GM19240 (cell line): Measurements from ENCODE around the gene PHRF1.

Experiments
- DNase-seq: peaks from one replicate; pipeline ENCODE4 v3.0.0; 2011; ENCODE audit warnings: low spot score; ENCODE audit not compliant: insufficient read length

PHRF1 gene

DNA sequence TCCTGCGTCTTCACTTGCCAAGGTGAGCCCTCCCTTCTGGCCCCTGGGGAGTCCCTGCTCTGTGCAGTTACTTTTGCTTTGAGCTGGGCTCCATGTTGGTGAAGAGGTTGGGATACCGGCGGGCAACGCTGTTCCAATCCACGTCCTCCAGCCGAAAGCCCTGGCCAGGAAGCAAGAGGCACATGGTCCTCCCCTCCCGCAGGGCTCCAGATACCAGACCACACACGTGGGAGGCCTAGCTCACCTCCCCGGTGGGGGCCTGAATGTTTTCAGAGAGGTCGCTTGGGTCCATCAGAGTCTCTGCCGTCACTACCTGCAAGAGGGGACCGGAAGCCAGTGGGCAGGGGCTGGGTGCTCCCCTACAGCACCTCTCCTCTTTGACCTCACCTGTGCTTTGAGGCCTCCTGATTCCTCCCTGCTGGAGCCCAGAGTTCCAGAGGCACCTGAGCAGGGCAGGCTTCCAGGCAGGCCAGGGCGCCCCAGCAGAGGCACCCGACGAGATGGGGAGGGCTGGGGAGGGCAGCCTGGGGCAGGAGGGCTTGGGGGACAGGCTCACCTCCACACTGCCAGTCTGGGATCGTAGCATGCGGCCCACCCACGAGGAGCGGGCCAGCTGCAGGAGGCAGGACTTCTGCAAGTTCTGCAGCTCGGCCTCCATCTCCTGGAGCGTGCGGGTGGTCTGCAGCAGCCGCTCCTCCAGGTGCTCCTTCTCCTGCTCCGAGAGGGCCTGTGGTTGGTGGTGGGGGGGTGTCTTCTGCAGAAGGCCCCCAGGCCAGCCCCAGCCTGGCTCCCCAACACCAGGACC is 18.7 kb upstream of the PHRF1 start:
- no peak for DNase-seq

DNA sequence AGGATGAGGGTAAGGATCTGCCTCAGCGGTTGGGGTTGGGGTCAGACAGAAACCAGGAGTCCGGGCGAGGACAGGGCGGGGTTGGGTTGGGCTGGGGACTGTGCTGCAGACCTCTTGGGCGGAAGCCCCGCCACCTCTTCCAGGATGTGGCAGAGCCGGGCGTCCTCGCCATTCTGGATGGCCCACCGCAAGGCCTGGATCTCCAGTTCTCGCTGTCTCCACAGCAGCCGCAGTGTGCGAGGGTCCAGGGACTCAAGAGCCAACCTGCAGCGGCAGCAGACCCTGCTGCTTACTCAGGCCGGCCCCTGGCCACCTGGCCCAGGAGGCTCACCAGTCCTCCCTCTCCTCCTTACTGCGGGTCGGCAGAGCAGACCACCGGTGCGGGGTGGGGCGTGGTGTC is 17.8 kb upstream of the PHRF1 start:
- no peak for DNase-seq

DNA sequence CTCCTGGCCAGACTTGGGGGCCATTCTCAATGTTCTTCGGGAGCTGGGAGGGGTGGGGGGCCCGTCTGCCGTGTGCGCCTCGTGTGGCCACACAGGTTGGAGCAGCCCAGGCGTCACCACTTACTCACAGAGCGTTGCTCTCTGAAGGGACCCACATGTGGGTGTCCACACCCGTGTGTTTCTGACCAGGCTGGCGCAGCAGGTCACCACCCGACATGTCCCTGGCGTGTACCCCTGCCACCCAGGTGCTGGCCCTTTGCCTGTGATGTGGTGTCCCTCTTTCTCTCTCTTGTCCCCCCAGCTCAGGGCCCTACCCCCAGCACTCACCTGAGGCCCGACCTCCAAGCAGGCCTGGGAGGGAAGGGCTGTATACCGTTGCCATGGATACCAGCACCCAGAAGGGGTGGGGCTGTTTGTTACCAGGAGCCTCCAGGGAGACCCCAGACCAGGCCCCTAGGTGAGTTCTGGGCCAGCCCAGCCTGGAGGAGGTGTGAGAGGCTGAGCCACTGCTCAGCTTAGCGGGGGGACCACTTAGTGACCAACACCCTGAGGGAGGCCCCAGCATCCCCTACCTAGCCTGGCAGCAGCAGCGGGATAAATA is 17.1 kb upstream of the PHRF1 start:
- DNase-seq, result no peak

DNA sequence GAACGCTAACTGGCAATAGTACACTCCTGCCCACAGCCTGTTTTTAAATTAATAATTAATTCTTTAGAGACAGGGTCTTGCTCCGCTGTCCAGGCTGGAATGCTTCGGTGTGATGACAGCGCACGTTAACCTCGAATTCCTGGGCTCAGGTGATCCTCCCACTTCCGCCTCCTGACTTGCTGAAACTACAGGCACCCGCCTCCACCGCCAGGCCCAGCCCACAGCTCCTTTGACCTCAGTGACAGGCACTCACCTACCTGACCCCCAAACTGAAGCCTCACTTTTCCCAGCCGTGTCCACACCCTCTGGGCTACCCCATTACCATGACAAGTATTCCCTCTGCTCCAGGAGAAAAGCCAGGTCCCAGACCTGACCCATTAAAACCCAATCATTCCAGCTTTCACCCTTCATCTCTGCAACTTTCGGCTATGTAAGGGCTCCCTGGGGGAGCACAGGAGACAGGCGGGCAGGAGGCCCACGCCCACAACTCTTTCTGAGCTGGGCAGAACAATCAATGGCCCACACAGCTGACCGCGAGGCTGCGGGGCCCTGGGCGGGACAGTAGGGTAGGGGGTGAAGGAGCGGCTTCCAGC is 16.5 kb upstream of the PHRF1 start:
- no peak for DNase-seq

DNA sequence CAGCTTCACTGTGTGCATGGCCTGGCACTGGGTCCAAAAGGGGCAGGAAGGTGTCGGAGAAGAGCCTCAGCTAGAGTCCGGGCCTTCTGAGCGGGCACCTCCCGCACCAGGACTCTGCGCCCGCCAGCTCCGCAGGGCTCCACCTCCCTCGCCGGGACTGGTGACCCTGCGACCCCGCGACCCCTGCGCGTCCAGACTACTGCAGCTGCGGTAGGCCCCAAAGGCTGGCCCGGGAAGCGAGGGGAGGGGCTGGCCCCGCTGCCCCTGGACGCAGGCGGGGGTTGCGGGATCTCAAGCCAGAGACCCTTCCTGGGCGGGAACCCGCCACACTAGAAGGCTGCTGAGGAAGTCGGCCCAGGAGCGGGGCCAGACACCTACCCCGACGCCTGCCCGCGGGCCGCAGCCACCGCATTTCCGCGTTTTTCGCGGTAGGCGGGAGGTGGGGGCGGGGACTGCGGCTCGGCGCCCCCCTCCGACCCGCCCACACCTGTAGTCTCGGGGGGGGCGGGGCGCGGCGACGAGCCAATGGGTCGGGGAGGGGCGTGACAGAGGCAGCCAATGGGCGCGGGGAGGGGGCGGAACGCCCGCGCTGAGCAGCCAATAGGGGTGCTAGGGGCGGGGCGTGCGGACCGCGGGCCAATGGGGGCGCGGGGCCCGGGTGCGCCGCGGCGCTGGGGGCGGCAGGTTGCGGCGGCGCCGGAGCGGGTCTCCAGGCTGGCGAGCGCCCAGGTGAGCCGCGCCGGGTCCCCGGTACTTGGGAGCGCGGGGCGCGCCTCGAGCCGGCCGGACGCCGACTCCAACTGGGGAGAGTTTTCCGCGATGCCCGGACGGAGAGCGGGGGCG is 15.7 kb upstream of the PHRF1 start, which contains the start of the genes LMNTD2 and RASSF7:
LMNTD2 (minus strand) TSS at position 434 of the 843 bp plus-strand sequence; CDS start at position 412, 22 bp downstream.
RASSF7 (plus strand) TSS at position 666 of the 843 bp plus-strand sequence. CDS start 799 bp downstream, outside the sequence.
- peak; percentile 98 for DNase-seq

DNA sequence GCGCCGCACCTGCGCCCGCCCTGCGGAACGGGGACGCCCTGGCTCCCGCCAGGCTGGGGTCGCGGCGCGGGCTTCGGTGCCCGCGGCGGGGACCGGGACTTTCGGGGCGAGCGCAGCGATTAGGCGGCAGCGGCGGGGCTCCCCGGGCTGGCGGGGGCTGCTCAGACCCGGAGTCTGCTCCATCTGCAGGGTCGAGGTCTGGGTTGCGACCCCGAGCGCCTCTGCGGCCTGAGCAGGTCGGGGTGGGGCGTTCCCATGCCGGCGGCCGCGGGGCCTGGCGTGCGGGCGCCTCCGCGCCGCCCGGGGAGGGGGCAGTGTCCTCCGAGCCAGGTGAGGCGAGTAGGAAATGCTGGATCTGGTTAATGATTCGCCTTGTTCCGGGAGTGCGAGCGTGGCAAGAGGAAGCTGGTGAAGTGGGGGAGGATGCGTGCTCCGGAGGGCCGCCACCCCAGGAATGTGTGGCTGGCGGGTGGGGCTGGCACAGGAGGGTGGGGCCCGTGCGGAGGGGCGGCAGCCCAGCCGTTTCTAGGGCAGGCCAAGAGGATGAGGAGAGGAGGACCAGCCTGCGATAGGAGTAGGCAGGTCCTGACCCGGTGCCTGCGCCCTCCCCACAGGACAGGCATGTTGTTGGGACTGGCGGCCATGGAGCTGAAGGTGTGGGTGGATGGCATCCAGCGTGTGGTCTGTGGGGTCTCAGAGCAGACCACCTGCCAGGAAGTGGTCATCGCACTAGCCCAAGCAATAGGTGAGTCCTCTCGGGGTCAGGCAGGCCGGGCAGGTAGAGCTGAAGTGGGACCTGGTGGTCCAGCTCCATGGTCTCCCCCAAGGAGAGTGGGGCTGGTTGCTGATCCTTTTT is 14.9 kb upstream of the PHRF1 start:
- DNase-seq, result no peak

DNA sequence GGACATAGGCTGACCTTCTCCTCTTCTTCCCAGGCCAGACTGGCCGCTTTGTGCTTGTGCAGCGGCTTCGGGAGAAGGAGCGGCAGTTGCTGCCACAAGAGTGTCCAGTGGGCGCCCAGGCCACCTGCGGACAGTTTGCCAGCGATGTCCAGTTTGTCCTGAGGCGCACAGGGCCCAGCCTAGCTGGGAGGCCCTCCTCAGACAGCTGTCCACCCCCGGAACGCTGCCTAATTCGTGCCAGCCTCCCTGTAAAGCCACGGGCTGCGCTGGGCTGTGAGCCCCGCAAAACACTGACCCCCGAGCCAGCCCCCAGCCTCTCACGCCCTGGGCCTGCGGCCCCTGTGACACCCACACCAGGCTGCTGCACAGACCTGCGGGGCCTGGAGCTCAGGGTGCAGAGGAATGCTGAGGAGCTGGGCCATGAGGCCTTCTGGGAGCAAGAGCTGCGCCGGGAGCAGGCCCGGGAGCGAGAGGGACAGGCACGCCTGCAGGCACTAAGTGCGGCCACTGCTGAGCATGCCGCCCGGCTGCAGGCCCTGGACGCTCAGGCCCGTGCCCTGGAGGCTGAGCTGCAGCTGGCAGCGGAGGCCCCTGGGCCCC is 14.1 kb upstream of the PHRF1 start:
- no peak for DNase-seq

DNA sequence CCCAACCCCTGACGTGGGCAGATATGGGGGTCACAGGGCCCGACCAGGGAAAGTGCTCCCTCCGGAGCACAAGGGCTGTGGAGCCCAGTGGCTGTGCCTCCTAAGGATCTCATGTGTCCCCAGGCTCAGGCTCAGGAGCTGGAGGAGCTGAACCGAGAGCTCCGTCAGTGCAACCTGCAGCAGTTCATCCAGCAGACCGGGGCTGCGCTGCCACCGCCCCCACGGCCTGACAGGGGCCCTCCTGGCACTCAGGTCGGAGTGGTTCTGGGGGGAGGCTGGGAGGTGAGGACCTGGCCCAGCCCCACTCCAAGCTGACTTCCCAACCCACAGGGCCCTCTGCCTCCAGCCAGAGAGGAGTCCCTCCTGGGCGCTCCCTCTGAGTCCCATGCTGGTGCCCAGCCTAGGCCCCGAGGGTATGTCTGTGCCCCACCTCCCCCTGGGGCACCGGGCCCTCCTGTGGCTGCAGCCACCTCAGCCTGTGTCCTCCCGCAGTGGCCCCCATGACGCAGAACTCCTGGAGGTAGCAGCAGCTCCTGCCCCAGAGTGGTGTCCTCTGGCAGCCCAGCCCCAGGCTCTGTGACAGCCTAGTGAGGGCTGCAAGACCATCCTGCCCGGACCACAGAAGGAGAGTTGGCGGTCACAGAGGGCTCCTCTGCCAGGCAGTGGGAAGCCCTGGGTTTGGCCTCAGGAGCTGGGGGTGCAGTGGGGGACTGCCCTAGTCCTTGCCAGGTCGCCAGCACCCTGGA is 13.0 kb upstream of the PHRF1 start:
- DNase-seq, result no peak

DNA sequence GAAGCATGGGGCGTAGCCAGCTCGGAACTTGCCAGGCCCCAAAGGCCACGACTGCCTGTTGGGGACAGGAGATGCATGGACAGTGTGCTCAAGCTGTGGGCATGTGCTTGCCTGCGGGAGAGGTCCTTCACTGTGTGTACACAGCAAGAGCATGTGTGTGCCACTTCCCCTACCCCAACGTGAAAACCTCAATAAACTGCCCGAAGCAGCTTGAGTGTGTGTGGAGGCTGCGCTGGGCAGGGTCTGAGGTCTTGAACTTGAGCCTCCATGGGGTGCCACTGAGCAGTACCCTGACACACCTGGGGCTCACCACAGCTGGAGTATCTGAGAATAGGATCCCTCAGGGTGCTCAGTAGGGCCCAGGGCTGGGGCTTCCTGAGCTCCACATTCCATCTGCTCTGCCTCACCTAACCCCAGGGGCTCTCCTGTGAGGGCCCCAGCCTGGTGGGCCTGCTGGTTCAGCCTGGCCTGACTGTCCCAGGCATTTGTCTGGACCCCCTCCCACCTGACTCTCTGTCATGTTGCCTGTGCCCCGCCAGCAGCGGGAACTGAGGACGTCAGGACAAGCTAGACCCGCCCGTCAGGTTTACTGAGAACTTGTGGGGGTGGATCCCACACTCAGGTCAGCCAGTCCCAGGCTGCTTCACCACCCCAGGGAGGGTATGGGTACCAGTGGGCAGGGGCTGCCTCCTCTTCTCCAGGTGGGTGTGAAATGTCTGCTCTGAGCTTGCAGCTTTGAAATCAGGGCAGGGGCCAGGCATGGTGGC is 12.3 kb upstream of the PHRF1 start:
- no peak for DNase-seq

DNA sequence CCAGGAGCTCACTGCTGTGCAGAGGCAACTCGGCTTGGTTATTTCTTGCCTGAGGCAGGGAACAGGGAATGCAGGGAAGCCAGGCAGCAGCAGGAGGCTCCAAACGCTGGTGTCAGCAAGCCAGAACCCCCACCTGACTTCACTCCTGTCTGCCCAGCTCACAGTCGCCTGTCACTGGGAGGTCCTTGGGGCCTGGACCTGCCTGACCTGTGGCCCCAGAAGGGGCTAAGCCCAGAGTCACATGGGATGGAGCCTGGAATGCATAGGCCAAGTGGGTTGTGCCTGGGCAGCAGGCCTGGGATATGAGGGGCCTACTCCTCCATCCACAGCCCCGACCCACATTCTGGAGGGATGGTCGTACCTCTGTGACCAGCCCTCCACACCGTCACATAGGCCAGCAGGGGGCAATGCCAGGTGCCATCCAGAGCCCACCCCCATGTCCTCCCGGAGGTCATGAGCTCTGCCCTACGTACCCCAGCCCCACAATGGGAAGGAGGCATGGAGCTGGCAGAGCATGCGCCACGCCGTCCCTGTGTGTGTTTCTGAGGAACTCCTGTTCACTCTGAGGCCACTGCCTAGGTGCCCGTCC is 10.3 kb upstream of the PHRF1 start:
- no peak for DNase-seq

DNA sequence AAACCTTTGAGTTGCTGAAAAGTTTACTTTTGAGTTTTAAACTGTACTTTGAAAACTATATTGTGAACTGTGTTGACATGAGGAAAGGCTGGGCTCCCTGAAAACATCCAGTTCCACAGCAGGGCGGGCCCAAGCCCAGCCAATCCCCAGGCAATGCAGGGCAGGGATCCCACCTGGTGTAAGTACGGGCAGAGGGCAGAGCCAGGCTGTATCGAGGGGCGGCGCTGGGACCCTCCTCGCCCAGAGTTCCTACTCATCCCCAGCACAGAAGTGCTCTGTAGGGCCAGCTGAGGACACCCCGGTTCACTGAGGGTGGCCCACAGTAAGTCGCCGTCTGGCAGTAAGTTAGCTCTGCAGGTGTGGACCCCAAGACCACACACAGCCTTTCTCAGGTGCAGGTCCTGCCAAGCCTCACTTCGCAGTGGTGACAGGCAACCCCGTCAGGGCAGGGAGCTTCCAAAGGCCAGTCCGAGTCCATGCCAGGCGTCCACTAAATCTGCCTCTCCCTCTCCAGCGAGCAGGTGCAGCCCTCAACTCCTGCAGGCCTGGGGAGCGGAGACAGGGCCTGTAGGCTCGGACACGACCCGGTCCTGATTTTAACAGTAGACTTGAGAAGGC is 9.2 kb upstream of the PHRF1 start:
- no peak for DNase-seq

DNA sequence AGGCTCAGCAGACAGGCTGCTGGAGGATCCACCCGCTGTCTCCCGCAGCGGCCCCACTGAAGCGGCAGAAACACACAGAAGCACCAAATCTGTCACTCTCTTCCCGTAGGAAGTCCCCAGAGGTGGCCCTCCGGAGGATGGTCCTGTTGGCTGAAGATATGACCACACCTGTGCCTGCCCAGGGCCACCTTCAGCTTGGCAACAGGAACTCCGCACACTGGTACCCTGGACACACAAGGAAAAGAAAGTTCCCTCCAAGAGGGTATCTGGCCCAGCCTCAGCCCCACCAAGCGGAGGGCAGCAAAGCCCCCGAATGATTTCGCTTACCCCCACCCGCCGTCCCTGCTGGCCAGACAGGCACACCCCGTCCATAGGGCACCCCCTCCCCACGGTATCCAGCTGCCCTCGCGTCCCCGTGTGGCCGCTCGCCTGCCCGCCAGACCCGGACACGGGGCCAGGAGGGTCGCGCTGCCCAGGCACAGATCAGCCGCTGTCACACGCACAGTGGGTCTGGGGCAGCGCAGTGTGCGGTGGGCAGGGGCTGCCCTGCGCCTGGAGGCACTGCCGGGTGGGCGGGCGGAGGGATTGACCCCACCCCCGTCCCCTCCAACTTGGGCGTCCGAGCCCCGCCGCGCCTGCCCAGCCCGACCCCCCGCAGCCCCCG is 8.5 kb upstream of the PHRF1 start:
- no peak for DNase-seq

DNA sequence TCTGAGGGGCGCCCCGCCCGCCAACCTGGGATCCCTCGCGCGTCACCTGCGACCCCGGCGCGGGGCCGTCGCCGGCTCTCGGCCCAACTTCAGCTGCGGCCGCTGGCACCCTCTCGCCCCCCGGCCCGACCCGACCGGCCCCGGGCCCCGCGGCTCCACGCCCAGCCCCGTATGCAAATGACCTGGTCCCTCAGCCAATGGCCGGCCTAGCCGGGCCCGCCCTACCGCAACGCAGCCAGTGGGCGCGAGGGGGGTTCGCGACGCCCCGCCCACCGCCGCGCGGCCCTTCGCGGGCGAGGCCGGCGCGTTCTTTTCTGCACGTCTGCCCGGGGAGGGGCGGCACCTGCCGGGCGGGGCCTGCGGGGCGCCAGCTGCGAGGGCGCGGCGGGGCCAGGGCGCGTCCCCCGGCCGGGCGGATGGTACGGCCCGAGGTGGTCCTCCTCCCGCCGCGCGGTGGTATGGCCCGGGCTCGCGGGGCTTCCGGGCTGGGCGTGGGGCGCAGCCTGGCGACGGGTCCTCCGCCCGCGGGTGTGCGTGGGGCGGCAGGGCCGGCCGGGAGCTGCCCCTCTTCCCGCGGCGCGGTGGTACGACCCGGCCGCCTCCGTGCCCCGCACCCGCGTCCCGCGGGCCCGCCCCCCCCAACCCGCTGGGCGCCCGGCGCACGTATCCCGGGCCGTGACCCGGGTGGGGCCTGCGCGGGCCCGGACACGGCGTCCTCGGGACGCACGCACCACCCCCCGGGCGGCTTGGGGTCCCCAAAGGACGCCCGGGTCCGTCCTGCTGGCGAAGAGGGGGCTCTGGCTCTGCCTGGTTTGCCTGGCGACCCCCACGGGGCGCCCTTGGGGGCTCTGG is 7.7 kb upstream of the PHRF1 start:
- peak; percentile 99 for DNase-seq

DNA sequence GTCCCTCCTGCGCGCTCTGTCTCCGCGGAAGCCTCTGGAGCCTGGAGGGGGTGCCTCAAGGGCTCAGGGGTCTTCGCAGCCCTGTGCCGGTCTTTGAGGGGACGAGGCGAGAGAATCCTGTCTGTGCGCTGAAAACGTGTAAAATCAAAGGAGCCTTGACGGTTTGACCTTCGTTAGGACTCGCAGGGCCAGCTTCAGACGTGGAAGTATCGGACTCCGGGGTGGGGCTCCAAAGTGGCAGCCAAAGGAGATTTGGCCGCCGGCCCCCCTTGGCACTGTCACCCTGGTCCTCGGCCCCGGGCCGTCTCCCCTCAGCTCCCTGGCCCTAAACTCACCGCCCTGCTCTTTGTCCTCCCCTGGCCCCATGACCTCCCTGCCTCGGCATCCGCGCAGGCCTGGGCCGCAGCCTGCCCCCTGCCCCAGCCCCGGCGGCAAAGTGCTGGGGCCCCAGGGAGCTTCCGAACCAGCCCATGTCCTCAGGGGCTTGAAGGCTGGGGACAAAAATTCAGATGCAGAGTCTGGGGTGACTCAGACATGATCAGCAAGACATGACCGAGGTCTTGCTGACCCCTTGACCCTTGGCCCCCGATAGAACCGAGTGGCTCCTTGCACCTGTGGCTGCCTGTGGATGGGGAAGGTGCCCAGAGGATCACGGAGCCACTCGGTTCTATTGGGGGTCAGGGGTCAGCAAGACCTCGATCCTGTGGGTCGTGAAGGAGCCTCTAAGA is 6.9 kb upstream of the PHRF1 start:
- no peak for DNase-seq

DNA sequence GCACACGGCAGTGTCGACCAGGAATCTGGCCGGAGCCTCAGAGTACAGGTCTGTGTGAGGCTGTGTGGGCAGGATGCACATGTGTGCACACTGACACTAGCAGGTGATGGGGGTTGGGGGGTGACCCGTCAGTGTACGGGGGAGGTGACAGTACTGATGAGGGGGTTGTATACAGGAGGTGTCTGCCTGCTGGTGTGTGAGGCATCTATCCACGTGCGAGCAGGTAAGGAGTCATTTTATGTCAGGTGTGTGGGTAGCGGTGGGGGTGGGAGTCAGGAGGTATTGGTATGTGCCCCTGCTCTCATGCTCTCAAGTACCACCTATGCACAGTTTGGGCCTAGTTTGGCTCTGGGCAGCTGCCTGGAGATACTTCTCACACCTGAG is 4.5 kb upstream of the PHRF1 start:
- DNase-seq, result no peak
